Measurements from ENCODE around the gene MMS19.

The MMS19 gene

GRCh38 chr10:97412891-97413304, 85.3 kb downstream of the MMS19 start:
- no peak for DNase-seq

- DNase-seq = no peak
Measured at GRCh38 chr10:97411406-97411805, 86.8 kb downstream of the MMS19 start.

GRCh38 chr10:97408496-97408992, 89.7 kb downstream of the MMS19 start:
- no peak for DNase-seq

Measured in 8988T (cell line).